ENCODE results near the gene TCERG1.
"Not testable (repeated sequence)": the region's sequence is repeated elsewhere in the genome, so short reads cannot be mapped to it uniquely, and the experiment has no call there.

Gene TCERG1

DNA sequence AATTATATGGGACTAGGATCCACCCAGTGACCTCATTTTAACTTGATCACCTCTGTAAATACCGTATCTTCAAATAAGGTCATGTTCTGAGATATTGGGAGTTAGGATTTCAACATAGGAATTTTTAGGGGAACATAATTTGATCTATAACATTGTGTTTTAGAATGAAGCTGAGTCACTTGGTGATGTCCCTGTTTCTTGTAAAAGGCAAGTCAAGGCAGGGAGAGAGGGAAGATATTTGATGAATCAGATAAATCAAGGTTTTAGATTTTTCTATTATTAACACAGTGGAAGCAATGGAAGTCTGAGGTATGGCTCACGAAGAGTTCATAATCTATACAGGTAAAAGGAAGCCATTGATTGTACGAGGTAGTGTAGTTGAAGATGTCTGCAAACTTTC is 80.7 kb downstream of the TCERG1 start:
- Mint-ChIP-seq H3K36me3 (no peaks in the 10 kb centered on the region), H3K27me3 (peaks cover 7% of the 10 kb centered on the region), H3K9me3 (no peaks in the 10 kb centered on the region), H3K4me1 (no peaks in the 10 kb centered on the region), H3K27ac (no peak overlapping the region), H3K4me3 (no peak overlapping the region)

DNA sequence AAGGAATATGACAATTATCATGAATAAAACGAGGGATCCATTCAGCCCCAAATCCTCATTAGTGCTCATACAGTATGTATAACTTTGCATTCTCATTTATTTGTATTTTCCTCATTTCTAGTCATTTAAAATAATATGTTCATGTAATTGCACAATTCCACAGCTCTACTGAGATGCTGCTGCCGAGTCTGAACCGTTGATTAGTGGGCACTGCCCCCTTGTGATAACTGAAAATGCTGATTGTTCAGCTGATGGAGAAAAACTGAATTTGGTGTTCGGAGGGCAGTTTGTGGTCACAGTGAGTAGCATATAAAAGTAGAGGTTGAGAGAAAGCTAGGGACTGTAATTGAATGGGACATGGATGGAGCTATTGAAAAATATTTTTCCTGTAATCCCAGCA is 81.1 kb downstream of the TCERG1 start:
- H3K27me3 Mint-ChIP-seq: peaks cover 7% of the 10 kb centered on the region
- no peaks in the 10 kb centered on the region for H3K36me3 Mint-ChIP-seq
- H3K9me3 Mint-ChIP-seq: no peaks in the 10 kb centered on the region
- H3K4me3 Mint-ChIP-seq: no peak overlapping the region
- peaks cover 2% of the 10 kb centered on the region for H3K4me1 Mint-ChIP-seq
- H3K27ac Mint-ChIP-seq: peak overlapping the region; percentile 30

DNA sequence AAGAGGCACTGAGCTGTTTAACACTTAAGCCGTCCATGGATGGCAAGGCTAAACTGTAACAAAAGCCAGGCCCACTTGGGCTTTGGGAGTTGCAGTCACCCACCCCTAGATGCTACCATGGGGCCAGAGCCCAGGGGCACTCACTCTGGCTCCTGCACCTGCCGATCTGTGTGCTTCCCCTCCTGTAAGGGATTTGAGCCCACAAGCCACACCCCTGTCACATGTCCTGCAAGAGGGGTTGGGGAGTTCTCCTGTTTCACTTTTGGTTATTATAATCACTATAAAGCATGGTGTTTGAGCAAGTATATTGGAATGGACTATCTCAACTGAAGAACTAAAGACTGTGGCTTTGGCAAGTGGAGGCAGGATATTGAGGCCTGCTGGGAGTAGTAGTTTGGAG is 82.9 kb downstream of the TCERG1 start:
- Mint-ChIP-seq H3K36me3 (no peaks in the 10 kb centered on the region), H3K4me1 (peaks cover 5% of the 10 kb centered on the region), H3K9me3 (no peaks in the 10 kb centered on the region), H3K27me3 (peaks cover 7% of the 10 kb centered on the region), H3K4me3 (no peak overlapping the region), H3K27ac (no peak overlapping the region)

DNA sequence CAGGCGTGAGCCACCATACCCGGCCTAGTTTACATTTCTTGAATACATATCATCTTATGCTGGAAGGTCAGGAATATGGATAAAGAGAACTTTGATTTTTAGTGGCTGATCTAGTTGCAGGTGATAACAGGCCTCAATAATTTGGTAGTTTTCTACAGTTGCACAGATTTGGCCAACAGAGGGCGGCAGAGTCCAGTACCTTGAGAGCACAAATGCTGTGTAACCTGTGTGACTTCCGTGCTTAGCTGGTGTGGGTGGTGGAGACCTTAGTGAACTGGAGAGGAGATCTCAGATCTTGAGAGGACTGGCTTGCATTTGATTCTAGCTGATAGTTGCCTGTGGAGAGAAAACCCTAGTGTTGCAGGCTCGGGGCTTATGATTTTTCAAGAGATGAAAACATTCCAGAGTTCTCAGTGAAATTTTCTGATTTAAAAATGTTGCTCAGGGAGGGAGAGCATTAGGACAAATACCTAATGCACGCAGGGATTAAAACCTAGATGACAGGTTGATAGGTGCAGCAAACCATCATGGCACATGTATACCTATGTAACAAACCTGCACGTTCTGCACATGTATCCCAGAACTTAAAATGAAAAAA is 86.2 kb downstream of the TCERG1 start:
- Mint-ChIP-seq H3K9me3 (no peaks in the 10 kb centered on the region), H3K36me3 (no peaks in the 10 kb centered on the region), H3K27me3 (no peaks in the 10 kb centered on the region), H3K27ac (no peak overlapping the region), H3K4me3 (no peak overlapping the region), H3K4me1 (peaks cover 5% of the 10 kb centered on the region)

DNA sequence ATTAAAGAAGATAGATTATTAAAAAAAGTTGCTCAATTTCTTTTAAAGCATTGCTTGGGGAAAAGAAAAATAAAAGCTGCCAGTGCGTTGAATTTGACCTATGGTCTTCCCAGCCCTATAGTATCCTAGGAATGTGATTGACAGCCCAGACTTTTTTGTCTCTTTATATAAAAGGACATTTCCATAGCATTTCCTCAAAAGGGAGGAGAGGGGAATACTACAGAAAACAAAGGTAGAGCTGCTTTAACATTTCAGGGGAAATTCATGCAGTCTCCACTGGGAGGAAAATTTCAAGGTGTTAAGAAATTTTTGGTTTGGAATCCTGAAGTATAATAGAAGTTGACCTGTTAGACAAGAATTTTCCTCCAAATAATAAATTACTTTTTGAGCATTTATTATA is 86.7 kb downstream of the TCERG1 start:
- peaks cover 5% of the 10 kb centered on the region for H3K4me1 Mint-ChIP-seq
- no peak overlapping the region for H3K4me3 Mint-ChIP-seq
- H3K27ac Mint-ChIP-seq: no peak overlapping the region
- no peaks in the 10 kb centered on the region for H3K27me3 Mint-ChIP-seq
- no peaks in the 10 kb centered on the region for H3K36me3 Mint-ChIP-seq
- no peaks in the 10 kb centered on the region for H3K9me3 Mint-ChIP-seq

DNA sequence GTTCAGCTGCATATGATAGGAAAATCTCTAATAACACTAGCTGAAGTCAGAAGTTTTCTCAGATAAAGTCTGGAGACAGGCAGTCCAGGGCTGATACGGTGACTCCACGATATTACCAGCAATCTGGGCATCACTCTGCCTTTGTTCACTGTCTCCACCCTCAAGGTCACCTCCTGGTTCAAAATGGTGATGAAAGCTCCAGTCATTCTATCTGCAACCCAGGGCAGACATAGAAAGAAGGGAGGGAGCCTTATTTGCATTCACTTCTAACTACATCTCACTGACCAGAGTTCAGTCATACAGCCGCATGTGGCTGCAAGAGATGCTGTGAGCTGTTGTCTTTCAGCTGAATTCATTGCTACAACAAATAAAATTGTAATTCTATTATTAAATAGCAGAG is 91.3 kb downstream of the TCERG1 start:
- Mint-ChIP-seq H3K27ac (no peak overlapping the region), H3K4me3 (no peak overlapping the region), H3K36me3 (no peaks in the 10 kb centered on the region), H3K27me3 (peaks cover 1% of the 10 kb centered on the region), H3K4me1 (peaks cover 1% of the 10 kb centered on the region), H3K9me3 (no peaks in the 10 kb centered on the region)

DNA sequence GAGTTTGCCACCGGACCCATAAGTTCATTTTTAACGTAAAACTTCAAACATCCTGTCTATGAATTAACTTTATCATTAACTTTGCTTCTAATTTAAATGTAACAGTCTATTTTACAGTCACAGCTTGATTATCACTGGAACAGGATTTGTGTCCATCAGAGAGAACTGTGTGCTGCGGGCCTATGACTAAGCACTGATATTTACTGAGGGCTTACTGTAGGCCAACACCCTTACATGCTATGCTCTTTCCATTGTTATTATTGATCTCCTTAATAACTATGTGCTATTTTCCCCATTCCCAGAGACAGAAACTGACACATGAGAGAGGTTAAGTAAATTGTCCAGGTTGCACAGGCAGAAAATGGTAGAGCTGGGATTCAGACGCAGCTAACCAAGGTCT is 92.8 kb downstream of the TCERG1 start:
- H3K36me3 Mint-ChIP-seq: no peaks in the 10 kb centered on the region
- H3K27ac Mint-ChIP-seq: no peak overlapping the region
- H3K4me1 Mint-ChIP-seq: no peaks in the 10 kb centered on the region
- H3K9me3 Mint-ChIP-seq: no peaks in the 10 kb centered on the region
- no peak overlapping the region for H3K4me3 Mint-ChIP-seq
- peaks cover 1% of the 10 kb centered on the region for H3K27me3 Mint-ChIP-seq

DNA sequence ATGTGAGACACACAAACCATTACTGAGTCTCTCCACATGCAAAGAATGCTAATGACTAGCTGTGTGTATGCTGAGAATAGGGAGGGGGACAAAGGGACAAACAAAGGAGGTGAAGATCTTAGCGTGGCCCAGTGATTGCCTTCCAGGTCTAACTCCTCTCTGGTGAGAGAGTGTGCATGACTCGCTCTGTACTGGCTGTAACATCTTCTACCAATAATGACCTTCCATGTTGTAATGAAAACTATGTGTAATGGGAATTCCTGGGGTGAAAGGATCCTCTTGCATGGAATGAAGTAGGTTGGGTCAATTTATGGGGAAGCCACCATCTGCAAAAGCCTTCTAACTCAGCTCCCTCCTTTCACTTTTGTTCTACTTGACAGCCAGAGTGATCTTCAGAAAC is 93.3 kb downstream of the TCERG1 start:
- Mint-ChIP-seq H3K27ac (no peak overlapping the region), H3K4me1 (no peaks in the 10 kb centered on the region), H3K4me3 (no peak overlapping the region), H3K36me3 (no peaks in the 10 kb centered on the region), H3K9me3 (no peaks in the 10 kb centered on the region), H3K27me3 (peaks cover 1% of the 10 kb centered on the region)

DNA sequence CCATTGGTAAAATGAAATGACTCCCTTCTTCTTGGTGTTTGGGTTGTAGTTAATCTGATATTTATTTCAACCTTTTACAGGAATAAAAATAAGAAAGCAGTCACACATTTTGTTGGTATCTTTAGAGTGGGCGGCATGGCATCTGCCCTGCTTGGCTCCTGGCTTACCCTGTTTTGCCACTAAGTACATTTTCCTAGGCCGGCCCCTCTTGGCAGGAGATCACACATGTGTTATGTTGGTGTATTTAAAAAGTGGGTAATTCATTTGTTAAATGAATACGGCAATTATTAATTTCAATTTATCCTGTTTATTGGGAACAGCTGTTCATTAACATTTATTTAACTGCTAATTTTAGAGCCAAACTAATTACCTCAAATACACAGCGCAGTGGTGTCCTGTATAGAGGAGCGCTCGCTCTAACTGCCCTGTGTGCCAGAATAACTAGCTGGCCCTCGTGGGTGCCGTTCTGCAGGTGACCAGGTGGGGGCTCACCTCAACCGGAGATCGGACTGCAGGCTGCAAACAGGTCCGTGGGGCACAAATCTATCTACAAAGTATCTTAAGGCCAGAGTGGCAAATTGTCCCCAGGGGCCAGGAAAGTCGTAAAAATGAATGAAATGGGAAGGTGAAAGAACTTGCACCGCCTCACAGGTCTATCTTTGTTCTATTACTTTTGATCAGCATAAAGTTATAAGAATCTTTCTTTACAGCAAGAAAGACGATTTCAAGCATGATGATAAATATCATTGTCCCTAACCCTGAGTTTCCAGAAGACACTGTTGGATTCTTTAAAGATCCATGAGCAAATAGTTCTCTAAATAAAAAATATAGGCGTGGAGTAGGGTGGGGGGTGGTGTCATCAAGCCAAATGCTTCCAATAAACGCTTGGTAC is 95.1 kb downstream of the TCERG1 start:
- H3K4me3 Mint-ChIP-seq: no peak overlapping the region
- peaks cover 1% of the 10 kb centered on the region for H3K27me3 Mint-ChIP-seq
- no peaks in the 10 kb centered on the region for H3K4me1 Mint-ChIP-seq
- H3K36me3 Mint-ChIP-seq: no peaks in the 10 kb centered on the region
- H3K9me3 Mint-ChIP-seq: no peaks in the 10 kb centered on the region
- no peak overlapping the region for H3K27ac Mint-ChIP-seq

DNA sequence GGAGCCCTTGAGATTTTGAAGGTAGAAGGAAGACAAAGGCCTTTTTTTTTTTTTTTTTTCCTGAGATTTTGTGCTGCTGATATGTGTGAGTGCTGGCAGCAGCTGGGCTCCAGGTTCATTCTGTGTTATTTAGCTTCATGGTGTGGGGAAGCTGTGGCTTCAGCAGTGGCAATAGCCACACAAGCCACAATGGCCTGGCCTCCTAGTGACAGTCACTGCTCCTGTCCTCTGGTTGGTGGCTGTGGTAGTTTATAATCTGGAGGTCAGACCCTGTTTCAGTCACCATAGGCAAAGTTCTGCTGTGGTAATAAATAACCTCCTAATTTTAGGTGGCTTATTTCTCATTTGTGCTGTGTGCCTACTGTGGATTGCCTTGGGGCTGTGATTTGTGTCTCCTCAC is 97.1 kb downstream of the TCERG1 start:
- Mint-ChIP-seq H3K27ac (no peak overlapping the region), H3K4me1 (no peaks in the 10 kb centered on the region), H3K9me3 (no peaks in the 10 kb centered on the region), H3K4me3 (no peak overlapping the region), H3K36me3 (no peaks in the 10 kb centered on the region), H3K27me3 (peaks cover 3% of the 10 kb centered on the region)

DNA sequence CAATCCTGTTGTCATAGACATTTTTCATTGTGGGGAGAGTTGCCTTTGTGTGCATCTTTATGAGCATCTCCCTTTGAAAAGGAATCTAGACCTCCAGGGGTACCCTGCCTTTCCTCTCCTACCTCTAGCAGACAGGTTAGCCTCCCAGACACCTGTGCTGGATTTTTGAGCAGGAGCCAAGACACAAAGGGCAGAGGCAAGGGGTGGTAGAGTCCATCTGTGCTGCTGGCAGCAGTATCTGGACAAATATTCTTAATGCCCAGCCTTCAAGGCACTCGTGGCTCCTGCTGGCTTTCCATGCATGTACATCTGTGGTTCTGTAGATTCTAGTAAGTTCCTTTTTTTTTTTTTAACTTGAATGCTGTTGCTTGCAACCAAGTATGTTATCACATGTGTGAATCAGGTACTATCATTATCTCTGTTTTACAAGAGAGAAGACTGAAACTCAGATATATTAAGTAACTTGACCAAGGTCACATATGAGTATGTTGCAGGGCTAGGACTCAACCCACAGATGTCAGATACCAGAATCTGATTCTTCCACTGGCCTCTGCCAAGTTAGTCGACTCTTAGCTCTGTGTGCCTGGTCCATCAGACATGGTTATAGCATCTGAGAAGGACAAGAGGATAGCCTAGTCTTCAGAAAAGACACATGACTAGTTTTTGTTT is 101.8 kb downstream of the TCERG1 start:
- no peaks in the 10 kb centered on the region for H3K9me3 Mint-ChIP-seq
- no peaks in the 10 kb centered on the region for H3K36me3 Mint-ChIP-seq
- H3K27ac Mint-ChIP-seq: no peak overlapping the region
- peaks cover 9% of the 10 kb centered on the region for H3K27me3 Mint-ChIP-seq
- no peak overlapping the region for H3K4me3 Mint-ChIP-seq
- H3K4me1 Mint-ChIP-seq: no peaks in the 10 kb centered on the region

DNA sequence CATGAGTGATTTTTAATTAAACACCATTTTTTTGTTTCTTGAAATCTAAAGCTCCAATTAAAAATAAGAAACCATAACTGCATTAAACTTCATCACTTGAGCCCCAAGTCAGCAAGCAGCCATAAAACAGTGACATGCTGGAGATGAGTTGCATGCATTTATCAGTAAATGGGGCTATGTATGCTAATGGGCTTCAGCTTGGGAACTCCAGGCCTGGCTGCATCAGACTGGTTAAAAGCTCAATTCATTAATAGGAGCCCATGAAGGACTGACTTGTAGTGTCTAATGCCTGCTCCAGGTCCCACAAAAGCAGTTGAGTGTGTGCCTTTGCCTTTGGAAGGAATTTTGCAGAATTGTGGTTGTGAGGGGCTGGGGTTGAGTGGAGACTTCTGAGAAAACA is 102.5 kb downstream of the TCERG1 start:
- Mint-ChIP-seq H3K27ac (no peak overlapping the region), H3K4me1 (no peaks in the 10 kb centered on the region), H3K4me3 (no peak overlapping the region), H3K27me3 (peaks cover 13% of the 10 kb centered on the region), H3K9me3 (no peaks in the 10 kb centered on the region), H3K36me3 (no peaks in the 10 kb centered on the region)

DNA sequence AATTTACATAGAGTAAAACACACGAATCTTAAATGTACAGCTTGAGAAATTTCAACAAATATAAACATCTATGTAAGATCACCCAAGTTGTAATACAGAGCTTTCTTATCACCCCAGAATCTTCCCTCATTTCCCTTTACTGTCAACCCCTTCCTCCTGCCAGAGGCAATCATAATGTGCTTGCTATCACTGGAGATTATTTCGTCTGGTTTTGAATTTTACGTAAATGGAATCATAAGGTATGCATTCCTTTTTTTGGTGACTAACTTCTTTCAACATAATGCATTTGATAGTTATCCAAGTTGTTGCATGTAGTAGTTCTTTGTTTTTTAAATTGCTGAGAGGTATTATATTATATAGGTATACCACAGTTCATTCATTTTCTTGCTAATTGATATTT is 106.3 kb downstream of the TCERG1 start:
- Mint-ChIP-seq H3K4me1 (no peaks in the 10 kb centered on the region), H3K27ac (no peak overlapping the region), H3K9me3 (no peaks in the 10 kb centered on the region), H3K36me3 (no peaks in the 10 kb centered on the region), H3K4me3 (no peak overlapping the region), H3K27me3 (peaks cover 13% of the 10 kb centered on the region)

DNA sequence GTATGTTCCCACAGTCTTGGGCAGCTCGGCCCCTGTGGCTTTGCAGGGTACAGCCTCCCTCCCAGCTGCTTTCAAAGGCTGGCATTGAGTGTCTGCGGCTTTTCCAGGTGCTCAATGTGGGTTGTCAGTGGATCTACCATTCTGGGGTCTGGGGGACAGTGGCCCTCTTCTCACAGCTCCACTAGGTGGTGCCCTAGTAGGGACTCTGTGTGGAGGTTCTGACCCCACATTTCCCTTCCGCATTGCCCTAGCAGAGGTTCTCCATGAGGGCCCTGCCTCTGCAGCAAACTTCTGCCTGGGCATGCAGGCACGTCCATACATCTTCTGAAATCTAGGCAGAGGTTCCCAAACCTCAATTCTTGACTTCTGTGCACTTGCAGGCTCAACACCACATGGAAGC is 109.8 kb downstream of the TCERG1 start:
- not testable (repeated sequence) for H3K27ac Mint-ChIP-seq

DNA sequence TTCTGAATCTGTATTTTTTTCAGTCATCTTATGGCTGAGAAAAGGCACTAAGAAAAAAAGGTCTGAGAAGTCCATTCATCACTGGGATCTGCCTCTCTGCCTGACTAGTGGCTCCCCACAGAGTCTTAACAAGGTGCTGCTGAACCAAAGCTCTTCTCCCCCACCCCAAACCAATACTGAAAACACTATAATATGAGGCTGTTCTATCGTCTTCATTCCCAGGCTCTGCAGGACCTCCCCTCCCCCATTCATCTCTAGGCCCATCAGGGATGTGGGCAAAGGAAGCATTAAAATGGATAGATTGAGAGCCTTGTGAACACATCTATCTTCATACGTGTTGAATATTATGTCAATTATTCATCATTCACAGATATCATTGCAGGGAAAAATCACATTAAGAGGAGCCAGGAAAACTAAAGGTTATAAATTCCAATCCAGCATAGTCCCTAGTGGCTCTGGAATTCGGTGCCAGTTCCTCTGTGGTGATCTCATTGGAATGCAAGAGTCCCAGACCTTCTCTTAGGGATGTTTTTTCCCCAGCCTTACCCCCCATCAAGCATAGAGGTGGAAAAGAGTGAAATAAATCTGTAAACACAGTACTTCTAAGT is 113.2 kb downstream of the TCERG1 start:
- H3K4me1 Mint-ChIP-seq: no peaks in the 10 kb centered on the region
- no peak overlapping the region for H3K27ac Mint-ChIP-seq
- no peaks in the 10 kb centered on the region for H3K36me3 Mint-ChIP-seq
- H3K27me3 Mint-ChIP-seq: peaks cover 3% of the 10 kb centered on the region
- no peak overlapping the region for H3K4me3 Mint-ChIP-seq
- H3K9me3 Mint-ChIP-seq: no peaks in the 10 kb centered on the region

More for the DNA sequence above, 109.8 kb downstream of the TCERG1 start:
- not testable (repeated sequence) for H3K4me3 Mint-ChIP-seq, H3K4me1 Mint-ChIP-seq, H3K9me3 Mint-ChIP-seq, H3K36me3 Mint-ChIP-seq
- peaks cover 10% of the 10 kb centered on the region for H3K27me3 Mint-ChIP-seq
